GM19324 (cell line): ENCODE measurements around the gene PIWIL1.

Experiments used
- ATAC-seq: cut with Tn5 transposase; IDR thresholded peaks from one replicate; pipeline ENCODE4 v1.9.1; 2021; ENCODE audit warnings: mild to moderate bottlenecking, moderate library complexity; ENCODE audit not compliant: unreplicated experiment, low FRiP score

The PIWIL1 gene

GRCh38 chr12:130337488-130338303, at the start of gene PIWIL1:
TSS of gene PIWIL1 (plus strand) at chr12:130337887. CDS start at chr12:130342592, 4,705 bp downstream.
- ATAC-seq, result no peak

- ATAC-seq, result no peak
Observed at GRCh38 chr12:130288206-130288605, 49.5 kb upstream of the PIWIL1 start.

GRCh38 chr12:130288691-130289090, 49.0 kb upstream of the PIWIL1 start:
- no peak for ATAC-seq

GRCh38 chr12:130290114-130290513, 47.6 kb upstream of the PIWIL1 start:
- no peak for ATAC-seq

GRCh38 chr12:130298322-130299021, 39.2 kb upstream of the PIWIL1 start:
- ATAC-seq, result no peak

- no peak for ATAC-seq
Observed at GRCh38 chr12:130299574-130299973, 38.1 kb upstream of the PIWIL1 start.

GRCh38 chr12:130300090-130300489, 37.6 kb upstream of the PIWIL1 start:
- no peak for ATAC-seq

GRCh38 chr12:130300737-130301535, 36.8 kb upstream of the PIWIL1 start:
- ATAC-seq, result no peak

- ATAC-seq, result no peak
Observed at GRCh38 chr12:130301559-130301958, 36.1 kb upstream of the PIWIL1 start.

GRCh38 chr12:130303781-130304180, 33.9 kb upstream of the PIWIL1 start:
- no peak for ATAC-seq

GRCh38 chr12:130307859-130308258, 29.8 kb upstream of the PIWIL1 start:
- no peak for ATAC-seq

GRCh38 chr12:130308393-130308792, 29.3 kb upstream of the PIWIL1 start:
- no peak for ATAC-seq

- ATAC-seq, result no peak
Observed at GRCh38 chr12:130316251-130316650, 21.4 kb upstream of the PIWIL1 start.

GRCh38 chr12:130320536-130320935, 17.2 kb upstream of the PIWIL1 start:
- no peak for ATAC-seq

GRCh38 chr12:130322263-130322662, 15.4 kb upstream of the PIWIL1 start:
- no peak for ATAC-seq

GRCh38 chr12:130330685-130331084, 7.0 kb upstream of the PIWIL1 start:
- ATAC-seq, result no peak

GRCh38 chr12:130331146-130331545, 6.5 kb upstream of the PIWIL1 start:
- no peak for ATAC-seq

GRCh38 chr12:130333341-130333740, 4.3 kb upstream of the PIWIL1 start:
- ATAC-seq, result no peak

- ATAC-seq, result no peak
Observed at GRCh38 chr12:130334399-130334798, 3.3 kb upstream of the PIWIL1 start.

GRCh38 chr12:130334937-130335336, 2.8 kb upstream of the PIWIL1 start:
- ATAC-seq, result no peak
